ENCODE data around the gene CIC. TPM values are rescaled to one million over a fixed set of nuclear protein-coding genes. Genes with fewer than 3 reads are reported as not detected.
A peak's percentile ranks its signal among the peaks of the same experiment; 100 is the strongest.

CIC gene
- total RNA-seq, 4 donors from 2014 or later, result 57.5 to 91.6 (median 81.9) TPM

- Histone ChIP-seq H3K9me3 (no peaks in the 10 kb centered on the region), H3K4me1 (peaks cover 45% of the 10 kb centered on the region), H3K4me3 (no peak overlapping the region), H3K27ac (peak overlapping the region; percentile 2), H3K36me3 (peaks cover 57% of the 10 kb centered on the region), H3K27me3 (no peaks in the 10 kb centered on the region)
- WGBS, result 83% methylated on average over 12 of the region's 30 CpGs
- DNase-seq (ENCODE audit: low spot score in 2 of 2), result peak; percentile 65 to 77
- TF ChIP-seq EP300 (IDR thresholded peaks at IDR 0.05) (no peak), POLR2AphosphoS5 (IDR thresholded peaks at IDR 0.05) (no peak), POLR2A (IDR thresholded peaks at IDR 0.05) (no peak)
These were observed 18.2 kb downstream of the CIC start for GRCh38 chr19:42287017-42287826.

DNA sequence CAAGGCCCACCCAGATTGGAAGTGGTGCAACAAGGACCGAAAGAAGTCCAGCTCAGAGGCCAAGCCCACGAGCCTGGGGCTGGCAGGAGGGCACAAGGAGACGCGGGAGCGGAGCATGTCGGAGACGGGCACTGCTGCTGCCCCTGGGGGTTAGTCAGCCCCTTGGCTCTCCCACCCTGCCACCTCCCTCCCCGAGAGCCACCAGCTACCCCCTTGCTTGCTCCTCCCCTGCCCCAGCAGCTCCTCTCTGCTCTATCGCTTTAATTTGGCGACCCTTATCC, 18.7 kb downstream of the CIC start:
- TF ChIP-seq POLR2A (IDR thresholded peaks at IDR 0.05) (no peak), EP300 (IDR thresholded peaks at IDR 0.05) (no peak), POLR2AphosphoS5 (IDR thresholded peaks at IDR 0.05) (no peak)
- TF ChIP-seq, protein P1, sequence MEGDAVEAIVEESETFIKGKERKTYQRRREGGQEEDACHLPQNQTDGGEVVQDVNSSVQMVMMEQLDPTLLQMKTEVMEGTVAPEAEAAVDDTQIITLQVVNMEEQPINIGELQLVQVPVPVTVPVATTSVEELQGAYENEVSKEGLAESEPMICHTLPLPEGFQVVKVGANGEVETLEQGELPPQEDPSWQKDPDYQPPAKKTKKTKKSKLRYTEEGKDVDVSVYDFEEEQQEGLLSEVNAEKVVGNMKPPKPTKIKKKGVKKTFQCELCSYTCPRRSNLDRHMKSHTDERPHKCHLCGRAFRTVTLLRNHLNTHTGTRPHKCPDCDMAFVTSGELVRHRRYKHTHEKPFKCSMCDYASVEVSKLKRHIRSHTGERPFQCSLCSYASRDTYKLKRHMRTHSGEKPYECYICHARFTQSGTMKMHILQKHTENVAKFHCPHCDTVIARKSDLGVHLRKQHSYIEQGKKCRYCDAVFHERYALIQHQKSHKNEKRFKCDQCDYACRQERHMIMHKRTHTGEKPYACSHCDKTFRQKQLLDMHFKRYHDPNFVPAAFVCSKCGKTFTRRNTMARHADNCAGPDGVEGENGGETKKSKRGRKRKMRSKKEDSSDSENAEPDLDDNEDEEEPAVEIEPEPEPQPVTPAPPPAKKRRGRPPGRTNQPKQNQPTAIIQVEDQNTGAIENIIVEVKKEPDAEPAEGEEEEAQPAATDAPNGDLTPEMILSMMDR (IDR thresholded peaks at IDR 0.05), result no peak
- no peaks in the 10 kb centered on the region for H3K27me3 ChIP-seq
- H3K4me1 ChIP-seq, result peaks cover 39% of the 10 kb centered on the region
- no peak overlapping the region for H3K27ac ChIP-seq
- peaks cover 62% of the 10 kb centered on the region for H3K36me3 ChIP-seq
- H3K4me3 ChIP-seq, result no peak overlapping the region
- H3K9me3 ChIP-seq, result no peaks in the 10 kb centered on the region
- WGBS, result 71% methylated on average over 10 of the region's 10 CpGs
- no peak for DNase-seq (ENCODE audit: low spot score in 2 of 2)

- H3K36me3 ChIP-seq, result peaks cover 68% of the 10 kb centered on the region
- WGBS, result 92% methylated on average over 2 of the region's 4 CpGs
- no peak for DNase-seq (ENCODE audit: low spot score in 2 of 2)
- TF ChIP-seq, protein P1 (IDR thresholded peaks at IDR 0.05), result no peak
- no peak for TF ChIP-seq POLR2AphosphoS5 (IDR thresholded peaks at IDR 0.05)
- no peak for TF ChIP-seq EP300 (IDR thresholded peaks at IDR 0.05)
- TF ChIP-seq POLR2A (IDR thresholded peaks at IDR 0.05), result no peak
- no peaks in the 10 kb centered on the region for H3K9me3 ChIP-seq
- no peak overlapping the region for H3K4me3 ChIP-seq
- no peaks in the 10 kb centered on the region for H3K27me3 ChIP-seq
- H3K27ac ChIP-seq, result no peak overlapping the region
- H3K4me1 ChIP-seq, result peaks cover 33% of the 10 kb centered on the region
These were observed 19.3 kb downstream of the CIC start for GRCh38 chr19:42288387-42288786.

GRCh38 chr19:42288881-42289555, 20.0 kb downstream of the CIC start:
- no peak overlapping the region for H3K27ac ChIP-seq
- no peaks in the 10 kb centered on the region for H3K9me3 ChIP-seq
- no peaks in the 10 kb centered on the region for H3K27me3 ChIP-seq
- TF ChIP-seq EP300 (IDR thresholded peaks at IDR 0.05) (no peak), POLR2AphosphoS5 (IDR thresholded peaks at IDR 0.05) (no peak), POLR2A (IDR thresholded peaks at IDR 0.05) (no peak)
- TF ChIP-seq, protein P1 (IDR thresholded peaks at IDR 0.05), result no peak
- peaks cover 75% of the 10 kb centered on the region for H3K36me3 ChIP-seq
- H3K4me3 ChIP-seq, result no peak overlapping the region
- DNase-seq (ENCODE audit: low spot score in 2 of 2), result peak in 1 of 2 donors; percentile 74
- peaks cover 32% of the 10 kb centered on the region for H3K4me1 ChIP-seq
- 92% methylated on average over 17 of the region's 22 CpGs for WGBS

DNA sequence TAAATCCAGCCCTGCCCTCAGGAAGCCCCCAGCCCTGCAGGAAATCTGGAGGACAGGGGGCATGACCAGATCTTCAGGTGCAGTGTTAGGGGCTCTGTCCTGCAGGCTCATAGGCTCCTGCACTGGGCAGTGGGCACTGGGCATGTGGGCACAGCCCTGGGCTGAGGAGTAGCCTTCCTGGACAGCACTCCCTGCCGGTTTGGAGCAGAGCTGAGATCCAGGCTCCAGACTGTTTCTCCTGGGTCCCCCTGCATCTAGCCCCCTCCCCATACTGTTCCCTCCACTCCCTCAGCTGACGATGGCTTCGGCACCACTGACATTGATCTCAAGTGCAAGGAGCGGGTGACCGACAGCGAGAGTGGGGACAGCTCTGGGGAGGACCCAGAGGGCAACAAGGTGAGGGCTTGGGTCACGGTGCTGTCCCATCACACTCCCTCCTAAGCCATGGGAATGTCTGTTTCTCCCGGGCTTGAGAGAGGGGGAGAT, 20.5 kb downstream of the CIC start:
- no peak overlapping the region for H3K4me3 ChIP-seq
- TF ChIP-seq, protein P1 (IDR thresholded peaks at IDR 0.05), result no peak
- TF ChIP-seq POLR2AphosphoS5 (IDR thresholded peaks at IDR 0.05), result no peak
- no peak for TF ChIP-seq EP300 (IDR thresholded peaks at IDR 0.05)
- no peak for TF ChIP-seq POLR2A (IDR thresholded peaks at IDR 0.05)
- H3K9me3 ChIP-seq, result no peaks in the 10 kb centered on the region
- no peaks in the 10 kb centered on the region for H3K27me3 ChIP-seq
- peaks cover 80% of the 10 kb centered on the region for H3K36me3 ChIP-seq
- no peak for DNase-seq (ENCODE audit: low spot score in 2 of 2)
- 88% methylated on average over 8 of the region's 8 CpGs for WGBS
- H3K4me1 ChIP-seq, result peaks cover 29% of the 10 kb centered on the region
- no peak overlapping the region for H3K27ac ChIP-seq

All from suprapubic skin (tissue), 4 donors.